Heart right ventricle (tissue), 16 donors: ENCODE measurements around the gene HOXA6. TPM values are rescaled to one million over a fixed set of nuclear protein-coding genes. Genes with fewer than 3 reads are reported as not detected.

Experiments
- ATAC-seq, 8 donors: fragments of 200-7000 bp; cut with Tn5 transposase; one replicate each; pipeline ENCODE4 v1.9.1; 2020; ENCODE audit warnings: mild to moderate bottlenecking in 8 of 8, moderate library complexity in 8 of 8, moderate number of reproducible peaks in 1 of 8
- DNase-seq, 2 donors: peaks; one replicate each; pipeline ENCODE4 v3.0.0-alpha.2; 2020
- H3K27ac ChIP-seq, 10 donors: fragments of 200-600 bp; sonication (generic) in 2 of 10; one replicate each; pipeline versions ENCODE4 v1.5.0 to v1.8.0; 2020 to 2022; ENCODE audit warnings: mild to moderate bottlenecking in 3 of 10
- H3K27me3 ChIP-seq, 7 donors: fragments of 200-600 bp; one replicate each; pipeline ENCODE4 v1.8.0; 2021 to 2022; ENCODE audit warnings: mild to moderate bottlenecking in 2 of 7
- H3K36me3 ChIP-seq, 9 donors: fragments of 200-600 bp; sonication (generic) in 1 of 9; one replicate each; pipeline versions ENCODE4 v1.5.0 to v1.8.0; 2020 to 2022; ENCODE audit warnings: mild to moderate bottlenecking in 2 of 9
- H3K4me1 ChIP-seq, 9 donors: fragments of 200-600 bp; sonication (generic) in 1 of 9; one replicate each; pipeline versions ENCODE4 v1.5.0 to v1.8.0; 2020 to 2022; ENCODE audit warnings: mild to moderate bottlenecking in 4 of 9
- H3K4me3 ChIP-seq, 10 donors: fragments of 200-600 bp; sonication (generic) in 2 of 10; one replicate each; pipeline versions ENCODE4 v1.5.0 to v1.8.0; 2020 to 2022; ENCODE audit warnings: mild to moderate bottlenecking in 7 of 10, moderate library complexity in 2 of 10
- H3K9me3 ChIP-seq, 11 donors: fragments of 200-600 bp in 10 of 11; sonication (generic) in 2 of 11; one replicate each; pipeline versions ENCODE4 v1.5.0 to v1.8.0; 2013 to 2022; ENCODE audit warnings: mild to moderate bottlenecking in 2 of 11, control low read depth in 1 of 11, moderate library complexity in 1 of 11
- WGBS, 2 donors: extraction: QIAGEN DNeasy Blood & Tissue Kit; methylation state at CpG; one replicate each; pipeline ENCODE4 v1.1.7; 2013; ENCODE audit warnings: inconsistent platforms in 1 of 2; 5-methylcytosine and 5-hydroxymethylcytosine counted together
- intact Hi-C, 10 donors: fragments of 100-400 bp; cut with DNase I; formaldehyde crosslinking; loops; one replicate each; pipeline versions ENCODE4 v1.11.1 to v1.14.2; 2022
- polyA plus RNA-seq, 2 donors: library from polyadenylated mRNA; stranded (reverse); fragments of 200-250 nt; gene quantifications; one replicate each; pipeline ENCODE4 v1.2.3, GENCODE V29; 2013
- total RNA-seq, 10 donors: library from RNA; stranded (reverse); fragmentation: NEBNext Ultra II Directional in 3 of 10; extraction: Animal tissue kit (Norgen Biotek cat#: 25700) in 3 of 10; gene quantifications; one replicate each; pipeline versions ENCODE4 v1.2.1 to v1.2.4, GENCODE V29; 2021 to 2023
- TF ChIP-seq, protein P1 (sequence below), 9 donors: fragments of 200-600 bp; sonication (generic) in 2 of 9; IDR thresholded peaks; one replicate each; pipeline versions ENCODE4 v1.5.0 to v1.8.0; 2021 to 2022; ENCODE audit warnings: antibody characterized with exemption in 9 of 9, mild to moderate bottlenecking in 5 of 9, moderate library complexity in 1 of 9
- donor health status: Arrhythmogenic right ventricular cardiomyopathy.
- donor health status: ischemic (EF 13 %, LVEDD 7.1; RV severe dilation, severe dysfunction).
- donor health status: healthy with polysubstance abuse.
- donor health status: DM: no; HTN: yes; CAD: no.
- donor health status: DM: no; HTN: no; CAD: no.
- donor health status: ischemic (EF 25% LVEDD 6.9; RV normal size, moderate dysfunction).
- donor health status: ischemic (EF 25% LVEDD 5.7; RV mildly dilated, moderate dysfunction).
- donor health status: healthy.
- donor health status: DM: yes; HTN: yes; CAD: no.
- donor health status: Ischemic cardiomyopathy.
- donor health status: ischemic (EF 35%, LVEDD 5.7; RV mildly dilated, moderate dysfunction).
- donor health status: nonischemic (EF 11% LVEDD 7.7; RV severe dilation, severe dysfunction).
- donor health status: DM: yes; HTN: yes; CAD: no.
- donor health status: PGD.
- donor health status: ischemic (EF 29% LVEDD 5.4; RV normal size, mild dysfunction).
- donor health status: nonischemic (EF 23%, LVEDD 6.1; RV moderate dilation, normal function).

HOXA6 gene
- total and polyA plus RNA-seq, 12 donors, result not detected

- 13 to 20% methylated on average over 8 of the region's 8 CpGs for WGBS, 2 donors
- H3K27me3 ChIP-seq, result peaks cover 40 to 100% (median 100%) of the 10 kb centered on the region in 7 donors
- H3K9me3 ChIP-seq, result no peaks in the 10 kb centered on the region
- peaks cover 0 to 58% (median 31%) of the 10 kb centered on the region in 9 donors for H3K4me1 ChIP-seq
- peak overlapping the region in 2 of 10 donors; percentile 54 to 60 for H3K27ac ChIP-seq
- no peak for DNase-seq
- intact Hi-C loops, result no loop called here
- ATAC-seq, result no peak
- peak overlapping the region in 3 of 10 donors; percentile 13 to 40 (median 31) for H3K4me3 ChIP-seq
- no peaks in the 10 kb centered on the region for H3K36me3 ChIP-seq
- TF ChIP-seq, protein P1, sequence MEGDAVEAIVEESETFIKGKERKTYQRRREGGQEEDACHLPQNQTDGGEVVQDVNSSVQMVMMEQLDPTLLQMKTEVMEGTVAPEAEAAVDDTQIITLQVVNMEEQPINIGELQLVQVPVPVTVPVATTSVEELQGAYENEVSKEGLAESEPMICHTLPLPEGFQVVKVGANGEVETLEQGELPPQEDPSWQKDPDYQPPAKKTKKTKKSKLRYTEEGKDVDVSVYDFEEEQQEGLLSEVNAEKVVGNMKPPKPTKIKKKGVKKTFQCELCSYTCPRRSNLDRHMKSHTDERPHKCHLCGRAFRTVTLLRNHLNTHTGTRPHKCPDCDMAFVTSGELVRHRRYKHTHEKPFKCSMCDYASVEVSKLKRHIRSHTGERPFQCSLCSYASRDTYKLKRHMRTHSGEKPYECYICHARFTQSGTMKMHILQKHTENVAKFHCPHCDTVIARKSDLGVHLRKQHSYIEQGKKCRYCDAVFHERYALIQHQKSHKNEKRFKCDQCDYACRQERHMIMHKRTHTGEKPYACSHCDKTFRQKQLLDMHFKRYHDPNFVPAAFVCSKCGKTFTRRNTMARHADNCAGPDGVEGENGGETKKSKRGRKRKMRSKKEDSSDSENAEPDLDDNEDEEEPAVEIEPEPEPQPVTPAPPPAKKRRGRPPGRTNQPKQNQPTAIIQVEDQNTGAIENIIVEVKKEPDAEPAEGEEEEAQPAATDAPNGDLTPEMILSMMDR (IDR thresholded peaks at IDR 0.05), result no peak
Observed at GRCh38 chr7:27100694-27101170, 46.8 kb downstream of the HOXA6 start.

DNA sequence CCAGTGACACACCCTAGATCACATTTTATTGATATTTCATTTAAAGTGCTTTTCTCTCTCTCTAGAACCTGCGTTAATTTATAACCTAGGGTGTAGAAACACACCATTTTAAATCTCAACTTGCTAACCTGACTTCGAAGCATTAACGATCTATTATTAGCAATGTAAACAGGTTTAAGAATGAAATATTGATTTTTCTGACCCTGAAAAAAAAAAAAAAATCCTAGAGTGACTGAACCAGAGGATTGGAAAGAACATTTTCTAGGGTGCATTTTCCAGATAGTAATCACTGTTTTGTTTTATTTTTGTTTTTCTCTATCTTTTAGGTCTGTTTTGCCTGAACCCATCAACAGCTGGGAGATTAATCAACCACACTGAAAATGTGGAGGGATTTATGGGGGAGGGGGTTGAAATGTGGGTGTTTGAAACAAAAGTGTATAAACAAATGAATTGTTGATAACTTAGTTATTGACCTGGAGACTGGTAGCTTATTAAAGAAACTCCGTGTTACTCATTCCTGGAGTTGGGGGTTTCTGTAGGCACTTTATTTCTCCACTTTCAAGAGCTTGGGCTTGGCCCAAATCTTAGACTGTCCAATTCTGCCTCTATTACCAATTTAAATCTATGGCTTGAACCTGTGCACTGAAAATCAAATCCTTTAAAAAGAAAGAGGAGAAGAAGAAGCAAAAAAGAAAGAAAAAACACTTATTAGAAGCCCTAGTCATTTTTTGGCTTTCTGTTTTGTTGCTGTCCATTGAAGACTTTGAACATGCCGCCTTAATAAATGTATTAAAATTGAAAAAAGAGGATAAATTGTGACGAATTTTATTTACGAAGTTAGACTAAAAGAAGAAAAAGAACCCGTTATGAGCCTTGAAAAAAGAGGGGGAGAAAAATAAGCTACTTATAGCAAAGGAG lies 47.9 kb downstream of the HOXA6 start:
- Histone ChIP-seq H3K36me3 (no peaks in the 10 kb centered on the region), H3K27ac (no peak overlapping the region), H3K9me3 (no peaks in the 10 kb centered on the region), H3K4me1 (peaks cover 0 to 57% (median 31%) of the 10 kb centered on the region in 9 donors), H3K27me3 (peaks cover 29 to 100% (median 100%) of the 10 kb centered on the region in 7 donors), H3K4me3 (no peak overlapping the region)
- no peak for ATAC-seq
- intact Hi-C loops, result loop anchor here in 1 of 10 donors (5.0 kb wide), 1 partner anchor 33 kb away; the partner anchor contains the start of gene HOXA4
- DNase-seq, result no peak
- WGBS, 2 donors, result 27 to 36% methylated on average over 8 of the region's 8 CpGs
- TF ChIP-seq, protein P1 (IDR thresholded peaks at IDR 0.05), result no peak

GRCh38 chr7:27098578-27099451 lies 48.8 kb downstream of the HOXA6 start:
- Histone ChIP-seq H3K9me3 (no peaks in the 10 kb centered on the region), H3K4me3 (peak overlapping the region in 4 of 10 donors; percentile 24 to 87 (median 66)), H3K4me1 (peaks cover 0 to 57% (median 31%) of the 10 kb centered on the region in 9 donors), H3K27me3 (peaks cover 26 to 100% (median 100%) of the 10 kb centered on the region in 7 donors), H3K27ac (peak overlapping the region in 3 of 10 donors; percentile 7 to 68 (median 39)), H3K36me3 (no peaks in the 10 kb centered on the region)
- TF ChIP-seq, protein P1 (IDR thresholded peaks at IDR 0.05), result no peak
- intact Hi-C loops, result loop anchor here in 1 of 10 donors (5.0 kb wide), 1 partner anchor 33 kb away; the partner anchor contains the start of gene HOXA4
- DNase-seq, result no peak
- no peak for ATAC-seq
- 9% methylated on average over 38 of the region's 38 CpGs for WGBS, 2 donors
